Hepatic stellate cell (primary cell): ENCODE results near the gene PHACTR2.

Experiments
- DNase-seq: peaks from one replicate; pipeline ENCODE4 v3.0.0; 2011; ENCODE audit warnings: low spot score

Gene PHACTR2

DNA sequence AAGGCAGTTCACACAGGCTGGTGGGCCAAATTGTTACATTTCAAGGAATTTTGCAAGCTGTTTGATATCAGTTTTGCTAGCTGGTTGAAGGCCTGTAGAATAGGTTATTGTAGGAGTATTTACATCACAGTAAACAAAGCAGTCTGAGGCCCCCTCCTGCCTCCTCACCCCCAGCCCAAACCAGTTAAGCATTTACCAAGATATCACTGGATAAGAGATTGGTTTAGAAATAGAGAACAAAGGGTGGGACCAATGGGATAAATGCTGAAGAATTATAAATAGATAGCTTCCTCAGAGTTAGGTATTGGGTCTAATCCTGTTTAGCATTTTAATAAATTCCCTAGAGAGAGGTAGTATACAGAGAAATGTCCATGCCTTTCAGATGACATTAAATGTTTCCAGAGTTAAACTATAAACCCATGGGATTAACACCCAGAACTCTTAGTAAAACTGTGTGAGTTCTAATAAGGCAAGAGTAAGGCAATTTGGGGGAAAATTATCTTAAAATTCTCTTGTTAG lies 2.3 kb upstream of the PHACTR2 start:
- DNase-seq, result no peak

DNA sequence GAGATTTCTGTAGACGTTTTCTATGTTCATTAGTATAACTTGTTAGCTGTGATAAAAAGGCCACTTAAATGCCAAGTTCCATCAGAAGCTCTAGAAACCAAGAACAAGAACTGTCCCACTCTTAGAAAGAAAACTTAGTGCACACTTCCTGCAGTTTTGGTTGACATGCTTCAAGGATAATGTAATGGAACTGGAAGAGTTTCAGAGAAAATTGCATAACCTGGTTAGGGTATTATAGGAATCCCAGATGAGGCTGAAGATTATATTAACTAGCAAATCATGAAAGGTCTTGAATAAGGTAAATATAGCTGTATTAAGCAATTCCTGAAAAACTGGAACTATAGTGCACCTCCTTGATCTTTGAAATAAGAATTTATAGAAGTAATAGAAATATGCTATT lies 1.8 kb upstream of the PHACTR2 start:
- DNase-seq, result no peak

DNA sequence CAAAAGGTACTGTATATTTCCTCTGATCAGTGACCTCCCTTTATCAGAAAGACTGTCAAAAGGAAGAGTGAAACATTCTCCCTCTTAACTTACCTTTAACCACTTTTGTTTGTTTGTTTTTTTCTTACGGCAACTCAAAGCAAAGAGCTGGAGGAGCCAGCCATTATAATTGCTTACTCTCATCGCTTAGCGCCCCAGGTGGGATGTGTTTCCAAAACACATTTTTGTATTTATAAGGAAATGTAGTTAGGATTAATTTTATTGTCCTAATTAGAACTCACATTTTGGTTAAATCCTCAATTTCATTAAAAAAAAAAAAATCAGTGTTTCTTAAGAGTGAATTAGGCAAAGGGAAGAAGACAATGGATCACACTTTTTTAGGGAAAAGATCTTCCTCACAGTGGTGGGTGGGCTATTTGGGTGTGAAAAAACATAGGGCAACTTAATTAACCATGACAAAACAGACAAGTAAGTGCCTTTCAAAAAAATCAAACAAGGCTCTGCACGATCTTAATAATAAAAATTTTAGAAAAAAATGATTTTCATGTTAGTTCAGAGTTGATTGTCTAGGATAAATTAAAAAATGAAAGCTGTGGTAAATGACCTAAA lies 1.2 kb upstream of the PHACTR2 start:
- DNase-seq, result no peak

DNA sequence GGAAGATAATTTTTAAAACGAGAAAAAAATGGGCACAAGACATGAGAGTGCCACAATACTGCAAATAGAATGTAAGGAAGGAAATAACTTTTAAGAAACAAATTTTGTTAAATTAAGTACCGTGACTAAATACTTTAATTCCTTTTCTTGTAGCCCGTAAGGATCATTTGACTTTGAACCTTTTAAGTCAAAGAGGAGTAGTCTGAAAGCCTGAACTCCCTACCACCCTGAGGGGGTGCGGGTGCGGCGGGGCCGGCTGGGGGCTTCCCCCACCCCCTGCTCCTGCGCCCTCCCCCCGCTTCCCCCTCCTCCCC lies 231 bp upstream of the PHACTR2 start:
- no peak for DNase-seq

DNA sequence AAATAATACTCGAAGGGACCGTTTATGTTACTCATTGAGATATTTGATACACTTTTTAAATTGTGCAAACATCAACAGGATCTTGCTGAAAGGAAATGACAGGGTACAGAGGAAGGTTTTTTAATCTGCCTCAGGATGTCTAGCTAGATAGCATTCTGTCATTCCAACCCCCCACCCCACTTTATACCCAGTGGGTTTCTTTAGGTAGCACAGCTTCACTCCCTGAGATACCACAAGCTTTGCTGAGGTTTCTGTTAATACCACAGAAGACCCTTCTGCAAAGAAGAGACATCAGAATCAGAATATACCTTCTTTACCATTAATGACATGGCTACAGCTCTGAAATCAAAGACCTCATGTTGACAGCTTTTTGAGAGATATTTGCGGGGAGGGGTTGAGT lies 1.3 kb downstream of the PHACTR2 start:
- DNase-seq, result no peak

DNA sequence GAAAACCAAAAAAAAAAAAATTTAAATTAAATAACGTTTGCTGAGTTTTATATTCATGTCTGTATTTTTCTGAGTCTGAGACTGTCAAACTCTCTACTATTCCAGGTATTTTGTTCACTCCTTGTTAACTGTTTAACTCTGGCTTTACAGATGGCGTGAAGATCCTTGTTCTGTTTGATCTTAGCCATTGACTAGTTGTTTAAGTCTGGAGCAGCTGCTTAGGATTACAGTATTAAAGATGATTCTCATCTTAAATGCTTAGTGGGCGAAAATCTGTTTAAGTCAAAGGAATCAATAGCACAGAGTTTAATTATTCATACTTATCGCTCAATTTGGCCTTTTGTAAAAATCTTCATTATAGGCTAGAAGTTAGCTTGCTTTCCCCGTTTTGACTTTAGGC lies 2.4 kb downstream of the PHACTR2 start:
- DNase-seq, result no peak

DNA sequence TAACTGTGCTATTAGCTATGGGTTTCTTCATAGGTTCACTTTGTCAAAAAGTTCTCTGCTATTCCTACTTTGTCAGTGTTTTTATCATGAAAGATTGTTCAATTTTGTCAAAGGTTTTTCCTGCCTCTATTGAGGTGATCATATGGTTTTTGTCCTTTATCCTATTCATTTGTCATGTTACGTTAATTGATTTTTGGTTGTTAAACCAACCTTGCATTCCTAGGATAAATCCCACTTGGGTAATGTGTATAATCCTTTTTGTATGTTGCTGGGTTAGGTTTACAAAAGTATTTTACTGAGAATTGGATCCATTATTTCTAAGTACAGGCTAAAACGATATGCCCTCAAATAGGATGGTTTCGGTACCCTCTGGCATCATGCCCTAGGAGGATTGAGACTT lies 5.0 kb downstream of the PHACTR2 start:
- DNase-seq, result no peak

DNA sequence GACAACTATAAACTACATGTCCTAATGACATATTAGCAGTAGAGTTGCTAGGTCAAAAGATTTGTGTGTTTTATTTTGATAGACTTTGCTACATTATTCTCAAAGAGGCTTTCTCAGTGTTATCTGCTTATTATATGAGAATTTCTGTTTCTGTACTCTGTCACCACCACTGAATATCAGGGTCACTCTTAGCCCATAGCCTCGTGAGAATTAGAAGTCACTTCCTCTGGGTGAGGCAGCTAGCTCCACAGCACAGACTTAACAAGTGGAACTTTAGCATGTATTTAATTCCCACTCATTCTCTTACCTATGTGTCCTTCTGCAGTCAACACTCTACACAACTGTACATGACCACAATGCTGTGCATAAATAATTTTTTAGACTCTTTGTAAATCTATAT lies 6.7 kb downstream of the PHACTR2 start:
- DNase-seq, result no peak

DNA sequence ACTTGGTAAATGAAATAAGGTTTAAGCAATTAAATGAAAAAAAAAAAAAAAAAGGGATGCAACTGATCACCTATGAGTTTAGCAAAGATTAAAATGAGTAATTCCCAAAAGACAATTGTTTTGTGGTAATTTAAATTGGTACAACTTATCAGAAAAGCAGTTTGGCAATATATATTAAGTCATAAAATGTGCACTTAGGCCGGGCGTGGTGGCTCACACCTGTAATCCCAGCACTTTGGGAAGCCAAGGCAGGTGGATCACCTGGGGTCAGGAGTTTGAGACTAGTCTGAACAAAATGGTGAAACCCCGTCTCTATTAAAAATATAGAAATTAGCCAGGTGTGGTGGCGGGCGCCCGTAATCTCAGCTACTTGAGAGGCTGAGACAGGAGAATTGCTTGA lies 7.9 kb downstream of the PHACTR2 start:
- DNase-seq, result no peak

DNA sequence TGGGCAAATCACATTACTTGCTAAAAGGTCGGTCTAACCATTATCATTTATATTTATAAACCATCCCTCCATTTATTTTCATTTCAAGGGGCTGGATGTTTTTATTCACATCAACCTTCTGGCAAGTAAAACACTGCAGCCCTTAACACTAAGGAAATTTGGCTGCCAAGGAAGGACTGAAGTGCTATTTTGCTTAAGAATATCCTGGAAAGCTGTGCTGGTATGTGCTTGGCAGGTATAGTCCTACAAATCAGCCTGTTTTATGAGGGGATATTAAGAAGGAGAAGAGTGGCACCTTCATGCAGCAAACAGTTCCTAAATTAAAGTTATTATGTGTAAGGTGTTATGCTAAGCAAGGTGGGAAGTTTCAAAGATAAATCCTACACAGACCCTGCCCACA lies 9.8 kb downstream of the PHACTR2 start:
- DNase-seq, result no peak

DNA sequence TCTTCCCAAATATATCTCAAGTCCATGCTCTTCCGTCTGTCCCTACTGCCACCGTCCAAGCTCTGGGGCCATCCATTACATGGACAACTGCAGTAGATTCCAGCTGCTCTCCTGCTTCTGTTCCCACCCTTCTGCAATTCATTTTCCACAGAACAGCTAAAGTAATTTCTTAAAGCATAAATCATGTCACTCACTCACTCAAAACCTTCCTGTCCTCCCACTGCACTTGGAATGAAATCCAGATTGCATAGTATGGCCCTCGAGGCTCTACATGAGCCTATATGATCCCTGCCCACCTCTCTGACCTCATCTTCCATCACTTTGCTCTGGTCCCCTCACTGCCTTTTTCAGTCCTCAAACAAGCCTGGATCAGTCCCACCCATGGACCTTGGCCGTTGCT lies 10.9 kb downstream of the PHACTR2 start:
- DNase-seq, result no peak

DNA sequence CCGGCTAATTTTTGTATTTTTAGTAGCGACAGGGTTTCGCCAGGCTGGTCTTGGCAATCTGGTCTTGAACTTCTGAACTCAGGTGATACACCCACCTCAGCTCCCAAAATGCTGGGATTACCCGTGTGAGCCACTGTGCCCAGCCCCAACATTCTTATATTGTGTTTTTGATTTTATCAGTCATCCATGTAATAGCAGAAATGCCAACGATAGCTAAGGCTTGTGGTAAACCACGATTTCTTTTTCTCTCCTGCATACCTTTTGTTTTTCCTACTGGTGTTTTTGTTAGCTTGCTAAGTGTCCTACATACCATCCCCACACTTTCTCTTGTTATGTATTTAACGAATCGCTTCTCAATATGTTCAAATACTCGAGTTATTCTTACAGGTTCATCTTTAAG lies 12.1 kb downstream of the PHACTR2 start:
- no peak for DNase-seq

DNA sequence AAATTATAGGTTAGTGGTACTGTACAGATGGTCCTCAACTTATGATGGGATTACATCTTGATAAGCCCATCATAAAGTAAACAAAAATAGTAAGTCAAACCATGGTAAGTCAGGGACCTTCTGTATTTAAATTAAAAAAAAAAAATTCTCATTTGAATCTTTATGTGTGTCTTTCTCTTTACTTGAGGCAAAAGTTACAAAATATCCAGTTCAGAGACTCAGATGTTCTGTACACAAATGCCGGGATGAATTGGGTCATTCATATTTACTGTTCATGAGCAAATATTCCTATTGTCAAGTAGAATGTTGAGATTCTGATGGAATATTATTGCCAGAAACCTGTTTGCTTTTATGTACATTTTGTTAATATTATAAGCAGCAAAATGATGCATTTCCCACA lies 13.4 kb downstream of the PHACTR2 start:
- DNase-seq, result no peak

DNA sequence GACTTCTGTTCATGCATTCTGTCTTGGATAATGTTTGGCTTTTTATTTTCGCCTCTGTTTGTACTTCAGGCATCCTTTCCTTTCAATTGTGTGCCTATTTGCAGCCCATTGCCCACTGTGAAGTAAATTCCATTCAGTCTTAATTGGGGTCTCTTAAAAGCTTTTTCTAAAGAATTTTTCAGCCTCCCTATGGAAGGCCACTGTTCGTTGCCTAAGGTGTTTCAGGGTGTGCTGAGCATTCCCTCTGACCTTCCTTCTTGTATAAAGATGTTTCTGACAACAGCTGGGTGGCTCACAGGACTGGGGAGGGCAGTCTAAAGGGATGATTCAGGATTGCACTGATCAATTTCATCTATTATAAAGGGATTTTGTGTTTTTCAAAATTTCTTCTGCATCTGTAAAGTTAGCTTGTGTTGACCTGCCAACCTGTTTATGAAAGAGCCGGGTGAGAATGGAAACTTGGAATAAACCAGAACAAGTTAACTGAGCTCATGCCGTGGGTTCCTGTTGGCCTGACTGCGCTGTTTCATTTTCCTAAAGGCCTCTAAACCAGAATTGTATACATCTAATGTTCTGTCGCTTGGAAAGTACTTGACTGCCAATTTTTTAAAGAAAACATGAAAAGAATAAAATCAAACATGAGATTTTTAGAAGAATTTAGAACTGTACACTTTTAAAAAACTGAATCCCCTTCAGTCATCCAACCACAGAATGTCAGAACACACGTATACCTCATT lies 14.3 kb downstream of the PHACTR2 start:
- no peak for DNase-seq

DNA sequence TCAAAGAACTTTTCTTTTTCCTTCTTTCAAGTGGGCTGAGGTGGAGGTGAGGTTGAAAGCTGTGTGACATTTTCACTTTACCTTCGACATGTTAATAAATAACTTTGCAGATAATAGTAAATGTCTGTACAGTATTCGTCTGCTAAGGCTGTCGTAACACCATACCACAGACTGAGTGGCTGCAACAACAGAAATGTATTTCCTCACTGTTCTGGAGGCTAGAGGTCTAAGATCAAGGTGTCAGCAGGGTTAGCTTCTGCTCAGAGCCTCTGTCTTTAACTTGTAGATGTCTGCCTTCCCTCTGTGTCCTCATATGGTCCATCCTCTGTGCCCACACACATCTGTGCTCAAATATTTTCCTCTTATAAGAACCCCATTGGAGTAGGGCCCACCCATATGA lies 14.9 kb downstream of the PHACTR2 start:
- DNase-seq, result no peak

DNA sequence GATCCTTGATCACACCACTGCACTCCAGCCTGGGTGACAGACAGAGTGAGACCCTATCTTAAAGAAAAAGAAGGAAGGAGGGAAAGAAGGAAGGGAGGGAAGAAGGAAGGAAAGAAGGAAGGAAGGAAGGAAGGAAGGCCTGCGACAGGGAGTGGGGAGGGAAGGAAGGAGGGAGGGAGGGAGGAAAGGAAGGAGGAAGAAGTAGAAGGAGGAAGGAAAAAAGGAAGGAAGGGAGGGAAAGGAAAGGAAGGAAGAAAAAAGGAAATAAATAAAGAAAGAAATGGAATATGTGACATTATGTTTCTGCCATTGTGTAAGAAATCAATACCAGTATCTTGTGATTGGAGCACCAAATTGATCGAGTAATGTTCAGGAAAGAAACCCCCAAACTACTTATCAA lies 16.2 kb downstream of the PHACTR2 start:
- DNase-seq, result no peak

DNA sequence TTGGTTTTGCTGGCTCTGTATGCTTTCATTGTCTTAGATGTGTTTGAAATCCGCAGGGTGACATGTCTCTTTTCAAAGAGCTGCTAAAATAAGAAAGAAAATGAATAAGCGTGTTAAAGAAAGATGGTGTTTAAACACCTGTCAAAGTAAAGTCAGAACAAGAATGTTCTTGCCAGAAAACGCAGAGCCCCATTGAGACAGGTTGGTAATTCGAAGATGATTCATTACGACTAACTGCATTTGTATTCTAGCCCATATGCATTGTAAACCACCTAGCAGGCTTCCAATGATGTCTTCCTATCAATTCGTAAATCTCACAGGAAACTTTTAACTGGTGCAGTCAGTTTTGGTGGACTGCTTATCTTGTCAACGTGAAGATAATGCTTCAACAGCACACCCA lies 16.8 kb downstream of the PHACTR2 start:
- no peak for DNase-seq

DNA sequence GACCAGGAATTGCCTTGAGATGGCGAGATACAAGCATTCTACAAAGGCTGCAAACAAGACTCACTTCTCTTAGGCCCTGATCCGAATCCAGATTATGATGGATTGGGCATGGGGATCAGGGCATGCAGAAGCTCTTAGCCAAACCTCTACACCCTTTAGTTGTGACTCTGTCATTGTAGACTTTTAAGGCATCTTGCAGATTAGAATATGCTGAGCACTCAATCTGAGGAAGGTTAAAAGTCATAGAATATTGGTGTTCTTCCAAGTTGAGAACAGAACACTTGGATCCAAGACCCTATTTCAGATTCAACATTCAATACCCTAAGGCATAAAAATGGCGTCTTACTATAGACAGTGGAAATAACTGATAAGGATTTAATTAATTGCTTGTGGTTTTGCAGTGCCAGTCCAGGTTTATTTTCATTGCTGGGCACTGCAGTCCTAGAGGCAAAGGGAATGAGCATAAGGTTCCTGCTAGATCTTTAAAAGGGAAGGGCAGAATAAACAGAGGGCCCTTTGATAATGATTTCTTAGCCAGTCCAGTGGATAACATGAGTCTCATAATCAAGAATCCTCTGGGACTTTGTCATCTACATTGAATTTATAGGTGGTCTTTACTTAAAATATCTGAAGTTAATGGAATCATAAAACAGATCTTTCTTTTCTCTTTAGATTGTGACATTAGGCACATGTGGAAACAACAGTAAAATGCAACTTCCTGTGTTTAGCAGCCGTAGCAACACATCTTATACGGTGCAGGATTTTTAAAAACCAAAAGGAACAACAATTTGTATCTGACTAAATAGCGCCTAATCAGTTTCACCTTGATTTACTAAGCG lies 17.6 kb downstream of the PHACTR2 start:
- DNase-seq, result no peak

DNA sequence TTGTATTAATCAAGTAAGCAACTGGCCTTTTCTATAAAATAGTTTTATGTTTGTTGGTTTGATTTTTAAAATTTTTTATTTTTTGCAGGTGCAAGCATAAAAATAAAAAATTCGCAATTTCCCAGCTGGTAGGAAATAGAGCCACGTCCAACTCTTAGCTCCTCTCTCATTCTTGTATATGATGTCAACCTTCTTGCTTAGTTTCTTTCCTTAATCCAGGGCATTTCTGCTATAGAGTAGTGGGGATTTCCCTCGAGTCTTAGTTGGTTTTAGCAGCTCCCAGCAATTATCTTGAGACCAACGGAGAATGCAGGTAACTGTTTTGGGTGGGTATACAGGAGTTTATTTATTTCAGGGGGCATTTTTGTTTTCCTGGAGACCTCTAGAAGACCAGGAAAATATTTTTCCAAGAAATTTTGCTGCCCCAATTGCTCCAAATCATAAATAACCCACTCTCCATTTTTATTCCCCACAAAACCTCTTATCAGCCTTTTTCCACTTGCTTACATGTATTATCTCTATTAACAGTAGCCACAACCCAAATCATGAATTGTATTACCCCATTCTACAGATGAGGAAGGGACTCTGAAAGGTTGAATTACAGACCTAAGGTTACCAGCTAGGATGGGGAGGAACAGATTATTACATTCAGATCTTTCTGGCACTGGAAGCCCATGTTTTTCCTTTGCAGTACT lies 18.4 kb downstream of the PHACTR2 start:
- no peak for DNase-seq

DNA sequence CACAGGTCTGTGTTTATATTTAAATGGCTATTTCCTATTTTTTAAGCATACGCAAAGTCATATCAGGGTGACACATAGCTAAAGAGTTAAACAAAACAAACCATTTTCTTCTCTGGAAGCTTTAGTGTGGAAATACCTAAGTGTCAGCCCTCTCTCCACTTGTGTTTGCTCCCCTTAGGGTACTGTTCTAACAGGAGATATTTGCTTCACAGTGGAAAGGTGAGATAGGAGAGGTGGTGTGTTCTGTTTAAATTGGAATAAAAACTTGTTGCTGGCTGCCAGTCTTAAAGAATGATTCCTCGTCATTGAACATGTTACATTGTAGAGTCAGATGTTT lies 18.9 kb downstream of the PHACTR2 start:
- DNase-seq, result no peak

DNA sequence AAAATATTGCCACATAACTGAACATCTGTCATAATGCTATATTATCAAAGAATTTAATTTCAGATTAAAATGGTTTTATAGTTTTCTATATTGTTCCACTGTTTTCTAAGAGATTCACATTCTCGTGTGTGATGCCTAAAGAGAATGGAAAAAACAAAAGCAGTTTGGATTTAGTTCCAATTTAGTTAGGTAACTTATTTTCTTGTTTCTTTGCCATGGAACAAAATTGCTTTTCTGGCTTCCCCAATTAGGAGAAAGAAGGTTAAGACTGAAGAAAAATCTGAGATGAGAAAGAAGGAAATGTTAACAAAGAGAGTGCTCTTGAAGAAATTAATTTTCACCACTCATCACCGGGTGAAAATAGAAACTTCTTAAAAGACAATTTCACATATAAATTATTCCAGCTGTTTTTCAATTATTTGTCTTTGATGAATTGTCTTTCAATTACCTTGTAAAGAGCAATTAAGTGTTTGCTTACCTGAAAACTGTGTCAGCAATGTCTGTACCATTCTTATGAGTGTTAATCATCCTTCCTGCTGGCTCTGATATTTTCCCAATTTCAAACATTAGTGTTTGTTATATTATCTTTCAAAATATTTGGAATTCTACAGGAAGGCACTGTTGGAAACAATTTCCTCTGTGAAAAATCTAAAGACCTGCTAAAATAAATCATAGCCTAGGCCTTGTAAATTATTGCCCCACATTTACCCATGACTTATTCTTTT lies 19.5 kb downstream of the PHACTR2 start:
- no peak for DNase-seq

DNA sequence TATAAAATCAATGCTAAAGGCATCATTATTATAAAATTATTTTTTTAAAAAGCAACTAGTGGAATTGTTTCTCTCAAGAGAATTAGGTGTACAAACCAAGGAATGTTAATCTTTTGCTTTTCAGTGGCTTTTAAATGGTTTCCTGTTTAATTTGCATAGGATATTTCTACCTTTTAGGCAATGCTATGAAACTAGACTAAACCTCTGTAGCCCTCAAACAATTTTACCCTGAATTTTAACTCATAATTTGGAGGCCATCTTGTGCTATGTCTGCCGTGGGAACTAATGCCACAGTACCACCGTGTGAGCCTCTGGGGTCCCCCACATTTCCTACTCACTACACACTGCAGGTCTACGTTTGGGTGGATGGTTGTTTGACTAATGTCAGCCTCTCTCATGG lies 20.6 kb downstream of the PHACTR2 start:
- DNase-seq, result no peak
